KOPT-K1 (cell line): ENCODE measurements around the gene PCGF5.
"Not testable (repeated sequence)": the region's sequence is repeated elsewhere in the genome, so short reads cannot be mapped to it uniquely, and the experiment has no call there.

Experiments
- H3K27ac ChIP-seq: fragments of 200-600 bp; sonication (generic); 2 replicates; pipeline ENCODE4 v1.5.1; 2016; ENCODE audit warnings: antibody characterized with exemption, mild to moderate bottlenecking, low read depth, low read length; ENCODE audit not compliant: poor library complexity, severe bottlenecking
- H3K36me3 ChIP-seq: fragments of 200-600 bp; sonication (generic); 2 replicates; pipeline ENCODE4 v1.5.1; 2017; ENCODE audit warnings: antibody characterized with exemption, mild to moderate bottlenecking, low read length, moderate library complexity; ENCODE audit not compliant: insufficient read depth
- H3K9me3 ChIP-seq: fragments of 200-600 bp; sonication (generic); 2 replicates; pipeline ENCODE4 v1.5.1; 2017; ENCODE audit warnings: antibody characterized with exemption, low read length, mild to moderate bottlenecking; ENCODE audit not compliant: insufficient read depth, poor library complexity, severe bottlenecking

The PCGF5 gene

GRCh38 chr10:91229683-91230082 is 9.2 kb downstream of the PCGF5 start:
- Histone ChIP-seq H3K27ac (no peak overlapping the region), H3K9me3 (no peaks in the 10 kb centered on the region), H3K36me3 (peaks cover 51% of the 10 kb centered on the region)

- Histone ChIP-seq H3K27ac (no peak overlapping the region), H3K36me3 (peaks cover 21% of the 10 kb centered on the region), H3K9me3 (no peaks in the 10 kb centered on the region)
Observed at GRCh38 chr10:91238191-91238590, 17.7 kb downstream of the PCGF5 start.

- Histone ChIP-seq H3K9me3 (no peaks in the 10 kb centered on the region), H3K36me3 (peaks cover 26% of the 10 kb centered on the region), H3K27ac (no peak overlapping the region)
Observed at GRCh38 chr10:91239789-91240188, 19.3 kb downstream of the PCGF5 start.

GRCh38 chr10:91242940-91243339 is 22.5 kb downstream of the PCGF5 start:
- peaks cover 17% of the 10 kb centered on the region for H3K36me3 ChIP-seq
- no peaks in the 10 kb centered on the region for H3K9me3 ChIP-seq
- no peak overlapping the region for H3K27ac ChIP-seq

GRCh38 chr10:91247360-91248111 is 27.1 kb downstream of the PCGF5 start:
- Histone ChIP-seq H3K27ac (peak overlapping the region; percentile 11), H3K9me3 (no peaks in the 10 kb centered on the region), H3K36me3 (peaks cover 50% of the 10 kb centered on the region)

- peaks cover 65% of the 10 kb centered on the region for H3K36me3 ChIP-seq
- H3K27ac ChIP-seq: no peak overlapping the region
- peaks cover 4% of the 10 kb centered on the region for H3K9me3 ChIP-seq
Observed at GRCh38 chr10:91249700-91250099, 29.2 kb downstream of the PCGF5 start.

- Histone ChIP-seq H3K27ac (peak overlapping the region; percentile 2), H3K36me3 (peaks cover 66% of the 10 kb centered on the region)
Observed at GRCh38 chr10:91250341-91250740, 29.9 kb downstream of the PCGF5 start.

GRCh38 chr10:91251430-91252056 is 31.1 kb downstream of the PCGF5 start:
- H3K36me3 ChIP-seq: peaks cover 78% of the 10 kb centered on the region
- H3K9me3 ChIP-seq: peaks cover 16% of the 10 kb centered on the region
- no peak overlapping the region for H3K27ac ChIP-seq

More at GRCh38 chr10:91250341-91250740, 29.9 kb downstream of the PCGF5 start:
- H3K9me3 ChIP-seq: peaks cover 11% of the 10 kb centered on the region

- H3K9me3 ChIP-seq: peaks cover 16% of the 10 kb centered on the region
- peaks cover 91% of the 10 kb centered on the region for H3K36me3 ChIP-seq
- H3K27ac ChIP-seq: no peak overlapping the region
Observed at GRCh38 chr10:91253300-91253699, 32.8 kb downstream of the PCGF5 start.

GRCh38 chr10:91257310-91257709 is 36.8 kb downstream of the PCGF5 start:
- peaks cover 20% of the 10 kb centered on the region for H3K9me3 ChIP-seq
- peaks cover 77% of the 10 kb centered on the region for H3K36me3 ChIP-seq
- H3K27ac ChIP-seq: no peak overlapping the region

GRCh38 chr10:91260417-91260816 is 40.0 kb downstream of the PCGF5 start:
- not testable (repeated sequence) for H3K27ac ChIP-seq, H3K9me3 ChIP-seq
- H3K36me3 ChIP-seq: peaks cover 68% of the 10 kb centered on the region

GRCh38 chr10:91271886-91272285 is 51.4 kb downstream of the PCGF5 start:
- Histone ChIP-seq H3K36me3 (peaks cover 64% of the 10 kb centered on the region), H3K27ac (no peak overlapping the region)

GRCh38 chr10:91284486-91285090 is 64.1 kb downstream of the PCGF5 start:
- peaks cover 34% of the 10 kb centered on the region for H3K36me3 ChIP-seq
- H3K9me3 ChIP-seq: no peaks in the 10 kb centered on the region
- no peak overlapping the region for H3K27ac ChIP-seq

More at GRCh38 chr10:91271886-91272285, 51.4 kb downstream of the PCGF5 start:
- no peaks in the 10 kb centered on the region for H3K9me3 ChIP-seq

GRCh38 chr10:91286572-91286971 is 66.1 kb downstream of the PCGF5 start:
- H3K27ac ChIP-seq: no peak overlapping the region
- H3K36me3 ChIP-seq: peaks cover 27% of the 10 kb centered on the region
- H3K9me3 ChIP-seq: no peaks in the 10 kb centered on the region

- Histone ChIP-seq H3K9me3 (no peaks in the 10 kb centered on the region), H3K36me3 (peaks cover 20% of the 10 kb centered on the region), H3K27ac (no peak overlapping the region)
Observed at GRCh38 chr10:91287276-91287675, 66.8 kb downstream of the PCGF5 start.
